IPS-15b (cell line): ENCODE results near the gene C10orf90.

ENCODE experiments used
- H3K27me3 ChIP-seq: one replicate; pipeline ENCODE4 v1.6.1; 2013; ENCODE audit warnings: low read length; ENCODE audit not compliant: control insufficient read depth, insufficient read depth
- H3K36me3 ChIP-seq: one replicate; pipeline ENCODE4 v1.6.1; 2013; ENCODE audit warnings: low read length; ENCODE audit not compliant: control insufficient read depth, insufficient read depth
- H3K4me1 ChIP-seq: one replicate; pipeline ENCODE4 v1.6.1; 2013; ENCODE audit warnings: mild to moderate bottlenecking, low read length; ENCODE audit not compliant: control insufficient read depth, insufficient read depth
- H3K4me3 ChIP-seq: one replicate; pipeline ENCODE4 v1.5.1; 2013; ENCODE audit warnings: low read depth, low read length
- H3K9ac ChIP-seq: one replicate; pipeline ENCODE4 v1.6.1; 2013; ENCODE audit warnings: low read depth, mild to moderate bottlenecking, low read length
- H3K9me3 ChIP-seq: one replicate; pipeline ENCODE4 v1.6.1; 2013; ENCODE audit warnings: mild to moderate bottlenecking, low read length; ENCODE audit not compliant: control insufficient read depth, insufficient read depth

Gene C10orf90

DNA sequence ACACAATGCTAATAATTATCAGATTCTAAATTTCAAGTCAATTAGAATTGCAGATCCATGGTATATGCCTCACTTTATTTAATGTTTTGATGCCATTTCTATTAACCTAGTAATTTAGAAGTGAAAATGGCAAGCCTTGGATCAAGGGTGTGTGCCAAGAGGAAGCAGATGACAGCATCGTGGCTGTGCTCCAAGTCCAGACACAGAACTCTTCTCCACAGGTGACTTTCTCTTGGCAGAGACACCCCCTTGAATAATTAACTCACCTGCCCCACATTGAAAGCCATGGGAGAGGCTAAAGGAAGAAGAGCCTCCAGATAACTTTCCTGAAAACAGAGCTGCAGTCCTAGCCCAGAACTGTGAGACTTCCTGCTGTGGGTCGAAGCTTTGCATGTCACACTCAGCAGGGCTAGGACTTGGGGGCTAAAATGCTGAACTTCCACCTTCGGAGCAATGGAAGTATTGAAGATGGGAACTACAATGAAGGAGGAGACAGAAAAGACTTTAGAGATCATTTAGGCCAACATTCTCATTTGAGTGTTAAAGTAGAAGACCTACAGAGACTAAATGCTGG, 996 bp upstream of the C10orf90 start:
- Histone ChIP-seq H3K9me3 (no peaks in the 10 kb centered on the region), H3K4me3 (no peak overlapping the region), H3K27me3 (no peaks in the 10 kb centered on the region), H3K4me1 (no peaks in the 10 kb centered on the region), H3K9ac (no peak overlapping the region), H3K36me3 (no peaks in the 10 kb centered on the region)

DNA sequence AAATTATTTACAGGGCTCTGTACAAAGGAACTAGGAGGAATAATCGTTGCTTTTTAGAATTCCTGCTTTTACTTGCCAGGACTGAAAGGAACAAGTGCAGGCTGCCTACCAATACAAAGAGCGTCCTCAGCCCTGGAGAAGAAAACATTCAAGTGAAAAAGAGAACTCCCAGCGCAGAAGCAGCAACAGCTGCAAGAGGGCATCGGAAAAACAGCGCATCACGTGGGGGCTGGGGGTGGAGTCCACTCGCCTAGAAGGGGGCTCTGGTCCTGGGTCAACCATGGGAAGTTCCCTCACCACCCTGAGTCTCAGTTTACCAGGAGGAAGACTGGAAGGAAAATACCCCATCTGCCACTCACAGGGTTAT, 385 bp upstream of the C10orf90 start:
- Histone ChIP-seq H3K4me1 (no peaks in the 10 kb centered on the region), H3K9me3 (no peaks in the 10 kb centered on the region), H3K27me3 (no peaks in the 10 kb centered on the region), H3K36me3 (no peaks in the 10 kb centered on the region), H3K4me3 (no peak overlapping the region), H3K9ac (no peak overlapping the region)

DNA sequence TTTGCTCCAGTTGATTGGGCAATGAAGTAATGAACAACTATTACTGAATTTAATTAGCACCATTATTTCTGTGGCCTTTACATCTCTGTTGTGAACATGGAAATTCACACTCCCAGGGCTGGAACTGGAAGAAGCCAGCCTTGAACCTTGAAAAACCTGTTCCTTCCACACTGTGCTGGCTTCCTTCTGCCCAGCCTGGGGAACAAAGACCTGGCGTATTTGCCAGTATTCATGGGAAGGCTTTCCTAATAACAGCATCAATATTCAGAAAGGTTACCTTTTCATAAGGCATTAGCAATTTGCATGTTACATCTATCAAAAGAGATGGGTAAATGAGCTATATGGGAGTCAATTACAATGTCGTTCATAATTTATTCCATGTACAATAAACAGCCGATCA, 1.3 kb downstream of the C10orf90 start:
- no peak overlapping the region for H3K9ac ChIP-seq
- no peak overlapping the region for H3K4me3 ChIP-seq
- H3K27me3 ChIP-seq = no peaks in the 10 kb centered on the region
- no peaks in the 10 kb centered on the region for H3K36me3 ChIP-seq
- no peaks in the 10 kb centered on the region for H3K4me1 ChIP-seq
- no peaks in the 10 kb centered on the region for H3K9me3 ChIP-seq

DNA sequence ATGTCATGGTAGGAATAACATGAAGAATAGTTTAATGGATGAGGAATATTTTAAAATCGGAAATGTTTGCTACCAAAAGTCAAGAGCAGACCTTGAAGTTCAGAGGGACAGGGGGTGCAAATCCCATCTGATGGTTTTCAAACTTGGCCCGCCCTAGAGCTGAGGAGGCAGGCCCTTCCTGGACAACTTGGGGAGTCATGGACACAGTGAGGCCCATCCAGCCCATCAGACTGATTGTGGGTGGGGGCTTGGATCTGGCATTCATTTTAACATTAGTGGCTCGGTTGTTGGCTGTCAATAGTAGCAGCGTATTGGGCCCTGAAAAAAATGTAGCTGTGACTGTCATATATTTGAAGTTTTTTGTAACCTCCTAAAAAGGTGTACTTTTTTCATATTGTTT, 2.0 kb downstream of the C10orf90 start:
- Histone ChIP-seq H3K4me3 (no peak overlapping the region), H3K9me3 (no peaks in the 10 kb centered on the region), H3K27me3 (no peaks in the 10 kb centered on the region), H3K36me3 (no peaks in the 10 kb centered on the region), H3K4me1 (no peaks in the 10 kb centered on the region), H3K9ac (no peak overlapping the region)

DNA sequence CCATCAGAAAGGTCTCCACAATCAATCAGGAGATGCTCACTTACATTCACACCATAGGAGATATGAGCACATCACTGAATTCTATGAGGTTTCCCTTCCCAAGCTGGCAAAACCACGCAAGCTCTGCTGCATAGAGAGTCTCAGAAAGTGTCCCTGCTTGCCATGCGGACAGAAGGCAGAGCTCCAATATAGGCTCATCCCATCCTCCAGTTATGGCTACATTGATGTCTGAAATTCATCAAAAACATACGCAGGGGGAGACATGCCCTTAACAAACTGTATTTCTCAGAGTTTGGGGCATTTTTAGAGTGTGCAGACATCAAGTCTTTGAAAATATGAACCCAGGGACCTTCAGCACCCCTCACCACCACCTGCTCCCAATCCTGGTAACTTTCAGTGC, 2.9 kb downstream of the C10orf90 start:
- no peak overlapping the region for H3K9ac ChIP-seq
- no peak overlapping the region for H3K4me3 ChIP-seq
- H3K9me3 ChIP-seq = no peaks in the 10 kb centered on the region
- no peaks in the 10 kb centered on the region for H3K27me3 ChIP-seq
- H3K36me3 ChIP-seq = no peaks in the 10 kb centered on the region
- no peaks in the 10 kb centered on the region for H3K4me1 ChIP-seq

DNA sequence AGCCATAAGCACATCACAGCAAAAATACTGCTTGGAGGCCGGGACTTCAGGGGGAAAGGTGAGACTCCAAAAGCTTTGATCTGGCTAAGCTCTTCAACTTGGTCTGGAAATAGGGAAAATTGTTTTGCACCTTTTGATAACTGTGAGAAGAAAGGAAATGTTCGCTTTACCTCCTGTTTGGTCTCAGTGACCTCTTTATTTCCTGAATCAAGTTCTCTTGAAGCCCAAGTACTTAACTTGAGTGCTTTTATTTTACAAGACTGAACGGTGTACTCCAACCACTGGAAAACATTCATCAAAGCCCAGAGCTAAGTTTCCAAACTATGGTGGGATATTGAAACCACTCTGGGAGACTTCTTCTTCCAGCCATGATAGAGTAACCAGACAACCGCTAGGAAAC, 5.3 kb downstream of the C10orf90 start:
- Histone ChIP-seq H3K4me3 (no peak overlapping the region), H3K4me1 (no peaks in the 10 kb centered on the region), H3K9ac (no peak overlapping the region), H3K9me3 (no peaks in the 10 kb centered on the region), H3K36me3 (no peaks in the 10 kb centered on the region), H3K27me3 (no peaks in the 10 kb centered on the region)

DNA sequence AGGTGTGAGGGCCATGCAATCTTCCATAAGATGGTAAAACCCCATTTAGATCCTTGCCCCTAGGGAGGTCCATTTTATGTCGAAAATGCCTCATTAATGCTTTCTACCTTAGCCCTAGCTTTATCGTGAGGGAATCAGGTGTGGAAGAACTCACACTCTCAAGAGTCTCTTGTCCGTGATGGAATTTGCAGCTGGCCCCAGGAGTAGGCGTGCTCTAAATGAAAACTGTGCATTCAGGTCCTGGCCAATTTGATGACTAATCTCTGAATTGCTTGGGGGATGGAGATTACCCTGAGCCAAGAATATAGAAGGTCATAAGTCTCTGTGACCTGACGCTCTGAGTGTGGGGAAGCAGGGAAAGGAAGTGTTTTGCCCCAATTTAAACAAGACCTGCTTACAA, 6.6 kb downstream of the C10orf90 start:
- Histone ChIP-seq H3K9me3 (no peaks in the 10 kb centered on the region), H3K4me1 (no peaks in the 10 kb centered on the region), H3K4me3 (no peak overlapping the region), H3K27me3 (no peaks in the 10 kb centered on the region), H3K9ac (no peak overlapping the region), H3K36me3 (no peaks in the 10 kb centered on the region)

DNA sequence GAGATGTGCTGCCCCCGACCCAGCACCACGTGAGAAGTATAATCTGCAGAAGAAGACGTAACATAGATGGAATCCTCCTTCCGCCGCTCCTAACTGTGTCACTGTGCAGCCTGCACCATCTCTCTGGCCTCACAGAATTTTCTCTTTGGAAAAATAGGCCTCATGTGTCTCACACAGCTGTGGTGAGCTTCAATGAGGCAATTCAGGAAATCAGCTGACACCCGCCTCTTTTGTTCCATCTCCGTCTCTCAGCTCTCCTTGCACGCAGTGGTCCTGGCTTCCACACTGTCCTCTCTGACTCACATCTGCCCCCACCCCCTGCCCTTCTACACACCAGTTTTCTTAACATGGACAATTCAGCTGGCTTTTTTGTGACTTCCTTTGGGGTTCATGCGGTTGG, 7.2 kb downstream of the C10orf90 start:
- Histone ChIP-seq H3K4me1 (no peaks in the 10 kb centered on the region), H3K9ac (no peak overlapping the region), H3K9me3 (no peaks in the 10 kb centered on the region), H3K4me3 (no peak overlapping the region), H3K36me3 (no peaks in the 10 kb centered on the region), H3K27me3 (no peaks in the 10 kb centered on the region)

DNA sequence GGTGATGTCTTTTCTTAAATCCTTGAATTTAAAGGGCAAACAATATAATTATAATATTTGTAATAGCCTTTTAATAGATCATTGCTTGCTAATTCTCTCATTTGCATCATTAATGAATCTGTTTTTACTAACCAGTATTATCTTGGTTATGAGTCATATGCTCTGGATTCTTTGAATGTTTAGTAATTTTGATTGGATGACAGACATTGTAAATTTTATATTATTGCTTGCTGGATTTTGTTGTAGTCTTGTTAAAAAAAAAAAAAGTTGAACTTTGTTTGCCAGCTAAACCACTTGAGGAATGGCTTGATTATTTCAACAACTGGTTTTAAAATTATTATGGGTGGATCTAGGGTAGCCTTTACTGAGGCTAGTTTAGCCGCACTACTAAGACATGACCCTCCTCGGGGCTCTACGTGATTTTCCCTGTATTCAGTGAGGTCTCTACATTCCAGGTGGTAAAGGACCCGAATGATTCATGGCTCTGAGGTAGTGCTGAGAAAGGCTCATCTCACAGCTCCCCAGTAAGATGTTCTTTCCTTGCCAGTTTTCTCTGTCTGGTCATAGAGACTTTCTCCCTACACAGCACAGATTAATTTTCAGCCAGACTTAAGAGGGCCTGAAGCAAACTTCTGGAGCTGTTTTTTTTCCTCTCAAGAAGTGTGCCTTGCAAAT, 8.5 kb downstream of the C10orf90 start:
- H3K27me3 ChIP-seq = no peaks in the 10 kb centered on the region
- H3K9ac ChIP-seq = no peak overlapping the region
- H3K36me3 ChIP-seq = no peaks in the 10 kb centered on the region
- H3K4me3 ChIP-seq = no peak overlapping the region
- H3K9me3 ChIP-seq = no peaks in the 10 kb centered on the region
- no peaks in the 10 kb centered on the region for H3K4me1 ChIP-seq

DNA sequence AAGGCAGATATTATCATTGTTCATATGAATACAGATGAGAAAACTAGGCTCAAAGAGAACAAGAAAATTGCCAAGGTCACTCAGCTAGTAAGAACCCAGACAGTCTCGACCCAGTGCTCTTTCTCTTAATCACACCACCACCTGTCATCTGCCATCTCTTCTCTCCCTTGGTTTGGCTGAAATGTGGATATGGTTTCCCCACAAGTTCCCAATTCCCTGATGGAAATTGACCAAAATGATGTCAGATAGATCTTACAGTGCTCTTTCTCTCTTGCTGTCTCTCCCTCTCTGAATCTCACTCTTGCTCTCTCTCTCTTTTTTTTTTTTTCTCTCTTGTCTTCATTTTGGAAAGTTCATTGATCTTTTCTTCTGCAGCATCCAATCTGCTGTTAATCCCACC, 9.1 kb downstream of the C10orf90 start:
- Histone ChIP-seq H3K4me3 (no peak overlapping the region), H3K27me3 (no peaks in the 10 kb centered on the region), H3K4me1 (no peaks in the 10 kb centered on the region), H3K36me3 (no peaks in the 10 kb centered on the region), H3K9ac (no peak overlapping the region), H3K9me3 (no peaks in the 10 kb centered on the region)

DNA sequence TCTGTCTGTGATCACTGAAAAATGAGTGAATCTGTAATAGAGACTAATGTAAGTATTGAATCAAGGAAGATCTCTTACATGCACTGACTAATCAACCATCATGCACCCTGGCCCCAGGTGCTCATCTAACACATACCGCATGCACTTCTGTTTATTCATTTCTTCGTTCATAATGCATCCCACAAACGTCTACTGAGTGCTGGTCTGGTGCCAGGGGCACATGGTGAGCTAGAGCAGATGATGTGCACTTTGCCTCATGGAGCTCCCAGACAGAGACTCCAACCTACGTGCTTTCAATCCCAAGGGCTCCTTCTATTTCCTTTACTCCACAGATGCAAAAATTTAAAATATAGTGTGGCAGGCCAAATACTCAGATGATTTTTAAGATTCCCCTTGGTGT, 10.7 kb downstream of the C10orf90 start:
- Histone ChIP-seq H3K9ac (no peak overlapping the region), H3K4me3 (no peak overlapping the region), H3K9me3 (no peaks in the 10 kb centered on the region), H3K36me3 (no peaks in the 10 kb centered on the region), H3K4me1 (no peaks in the 10 kb centered on the region), H3K27me3 (no peaks in the 10 kb centered on the region)

DNA sequence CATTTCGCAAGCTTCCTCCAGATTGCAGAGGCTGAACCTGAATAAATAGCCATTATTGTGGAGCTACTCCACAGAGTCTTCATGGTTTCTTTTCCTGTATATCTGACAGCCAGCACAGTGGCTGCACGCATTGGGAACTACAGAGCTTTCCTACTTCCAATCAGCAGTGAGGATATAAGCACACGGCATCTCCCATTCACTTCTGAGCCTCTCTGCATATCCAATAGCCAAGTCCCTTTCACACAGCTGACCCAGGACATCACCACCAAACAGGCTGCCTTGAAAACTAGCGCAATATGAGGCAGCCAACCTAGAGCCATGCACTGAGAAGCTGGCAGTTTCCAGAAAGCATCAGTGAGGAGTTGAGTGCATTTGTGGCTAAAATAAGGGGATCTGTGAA, 11.6 kb downstream of the C10orf90 start:
- Histone ChIP-seq H3K36me3 (no peaks in the 10 kb centered on the region), H3K9me3 (no peaks in the 10 kb centered on the region), H3K9ac (no peak overlapping the region), H3K27me3 (no peaks in the 10 kb centered on the region), H3K4me3 (no peak overlapping the region), H3K4me1 (no peaks in the 10 kb centered on the region)
